T1000 (cell line): ENCODE results near the gene TMEFF1.

Source experiments
- DNase-seq: peaks from one replicate; lab custom pipeline; 2025; ENCODE audit warnings: mixed read lengths; lab: John Stamatoyannopoulos, UW

The TMEFF1 gene

GRCh38 chr9:100619194-100619593, 146.2 kb downstream of the TMEFF1 start:
- no peak for DNase-seq

DNA sequence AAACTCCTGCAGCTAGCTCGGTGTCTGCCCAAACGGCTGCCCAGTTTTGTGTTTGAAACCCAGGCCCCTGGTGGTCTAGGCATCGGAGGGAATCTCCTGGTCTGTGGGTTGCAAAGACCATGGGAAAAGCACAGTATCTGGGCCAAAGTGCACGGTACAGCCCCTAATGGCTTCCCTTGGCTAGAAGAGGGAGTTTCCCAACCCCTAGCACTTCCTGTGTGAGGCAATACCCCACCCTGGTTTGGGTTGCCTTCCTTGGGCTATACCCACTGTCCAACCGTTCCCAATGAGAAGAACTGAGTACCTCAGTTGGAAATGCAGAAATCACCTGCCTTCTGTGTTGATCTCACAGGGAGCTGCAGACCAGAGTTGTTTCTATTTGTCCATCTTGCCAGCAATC, 146.7 kb downstream of the TMEFF1 start:
- no peak for DNase-seq

DNA sequence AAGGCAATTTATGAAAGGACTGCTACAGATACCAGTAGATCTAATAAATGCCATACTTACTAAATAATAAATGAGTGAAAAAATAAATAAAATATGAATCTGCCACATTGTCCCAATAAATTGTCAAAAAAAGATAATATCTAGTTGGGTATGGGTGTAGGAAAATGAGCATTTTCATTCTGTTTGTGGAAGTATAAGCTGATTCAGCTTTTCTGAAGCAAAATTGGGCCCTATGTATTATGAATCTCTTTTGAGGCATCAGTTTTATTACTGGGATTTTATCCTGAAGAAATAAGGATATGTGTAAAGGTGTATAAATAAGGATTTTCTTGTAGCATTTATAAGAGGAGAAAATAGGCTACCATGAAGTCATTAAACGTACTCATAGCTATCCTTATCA, 151.0 kb downstream of the TMEFF1 start:
- DNase-seq, result no peak

GRCh38 chr9:100626949-100627348, 154.0 kb downstream of the TMEFF1 start:
- DNase-seq, result no peak
